GM23248 (cell line): ENCODE data around the gene ZNF331.

ENCODE experiments used
- EZH2 ChIP-seq: fragments of 200-600 bp; sonication (generic); IDR thresholded peaks from 2 replicates; pipeline ENCODE4 v1.6.1; 2018; ENCODE audit warnings: antibody characterized with exemption, mild to moderate bottlenecking; ENCODE audit not compliant: insufficient read depth, poor library complexity, severe bottlenecking
- EZH2phosphoT487 ChIP-seq: fragments of 200-600 bp; sonication (generic); IDR thresholded peaks from 2 replicates; pipeline ENCODE4 v1.6.1; 2018; ENCODE audit warnings: antibody characterized with exemption, moderate library complexity, mild to moderate bottlenecking, low read depth; ENCODE audit not compliant: insufficient read depth

DNA sequence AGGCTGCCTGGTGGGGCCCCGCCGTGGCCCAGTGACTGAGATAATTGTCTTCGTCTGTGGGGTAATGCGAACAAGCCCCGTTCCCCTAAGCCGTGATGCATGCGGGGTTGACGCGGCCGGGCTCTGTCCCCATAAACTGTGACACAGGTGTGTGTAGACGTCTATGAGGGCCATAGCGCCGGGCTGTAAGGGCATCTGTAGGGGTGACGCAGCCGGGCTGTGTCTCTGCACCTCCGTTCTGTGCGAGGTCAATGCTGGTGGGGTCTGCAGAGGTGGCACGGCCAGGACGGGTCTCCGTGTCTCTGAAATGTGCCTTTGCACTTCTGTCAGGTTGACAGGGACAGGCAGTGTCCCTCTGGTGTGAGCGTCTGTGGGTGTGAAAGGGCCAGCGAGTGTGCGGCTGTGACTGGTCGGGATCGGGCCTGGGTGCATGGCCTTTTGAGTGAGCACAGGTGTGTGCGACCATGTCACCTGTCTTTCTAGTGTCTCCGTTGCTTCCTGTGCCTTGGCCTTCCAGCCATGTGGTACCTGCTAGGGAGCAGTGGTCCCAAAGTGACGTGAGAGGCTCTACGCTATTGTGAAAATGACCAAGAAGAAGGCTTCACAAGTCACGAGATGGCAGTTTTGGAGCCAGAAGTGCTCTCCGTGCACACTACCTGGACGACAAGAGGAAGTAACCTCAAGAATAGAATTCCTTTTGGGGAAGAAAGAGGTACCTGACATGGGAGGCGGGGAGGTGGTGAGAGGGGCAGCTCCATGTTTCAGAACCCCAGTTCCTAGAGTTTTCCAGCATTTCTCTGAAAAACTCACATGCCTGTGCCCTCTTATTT is 16.4 kb upstream of the ZNF331 start:
- TF ChIP-seq EZH2 (no peak), EZH2phosphoT487 (no peak)
